HCT116 (cell line): Measurements from ENCODE around the gene PKN1. TPM values are rescaled to one million over a fixed set of nuclear protein-coding genes. Genes with fewer than 3 reads are reported as not detected.
A peak's percentile ranks its signal among the peaks of the same experiment; 100 is the strongest.

Experiments
- ATAC-seq: fragments of 200-7000 bp; cut with Tn5 transposase; 2 replicates; pipeline ENCODE4 v1.9.1; 2020; ENCODE audit warnings: mild to moderate bottlenecking, moderate library complexity
- BruUV-seq: library from RNA; stranded (reverse); fragments of 400-500 nt; replicated peaks from 2 replicates; lab custom pipeline; 2021; lab: Mats Ljungman, UMichigan
- CTCF ChIA-PET: fragments of 300-600 bp; sonication (Branson Sonifier 250); formaldehyde crosslinking; loops from one replicate; lab custom pipeline; 2021; ENCODE audit warnings: antibody characterized with exemption; lab: Charles Lee
- POLR2A ChIA-PET: fragments of 300-600, 350-600 bp; sonication (Branson Sonifier 250); formaldehyde crosslinking; loops from one replicate; lab custom pipeline; 2021; ENCODE audit warnings: antibody characterized with exemption; lab: Charles Lee
- RAD21 ChIA-PET, 2 experiments: fragments of 300-600 bp; sonication (Branson Sonifier 250); formaldehyde crosslinking; loops; one replicate each; lab custom pipeline; 2023; ENCODE audit warnings: low total read pairs in 2 of 2; ENCODE audit not compliant: uncharacterized antibody in 2 of 2, unreplicated experiment in 2 of 2, low non-redundant PET in 1 of 2; lab: Charles Lee
- DNase-seq: peaks from one replicate; pipeline ENCODE4 v3.0.0-alpha.2; 2010; ENCODE audit warnings: low read depth, low spot score
- H2AFZ ChIP-seq: fragments of 200-600 bp; shearing (Covaris generic), sonication (generic); 2 replicates; pipeline ENCODE4 v1.6.1; 2017; ENCODE audit warnings: low read depth, mixed run types, mixed read lengths, antibody characterized with exemption, low read length; ENCODE audit not compliant: poor library complexity, severe bottlenecking
- H3K27ac ChIP-seq: 2 replicates; pipeline ENCODE4 v1.5.1; 2012; ENCODE audit warnings: low read depth, low read length
- H3K27me3 ChIP-seq: fragments of 200-600 bp; sonication (generic); 2 replicates; pipeline ENCODE4 v1.6.1; 2016; ENCODE audit warnings: mixed run types, low read length, mixed read lengths; ENCODE audit not compliant: insufficient read depth
- H3K36me3 ChIP-seq, 2 experiments: fragments of 200-500 bp in 1 of 2; fragments of 200-600 bp in 1 of 2; sonication (Bioruptor generic) in 1 of 2; sonication (generic) in 1 of 2; 2 replicates each; pipeline versions ENCODE4 v1.5.1 to v1.6.1; 2014 to 2016; ENCODE audit warnings: low read length in 2 of 2, inconsistent platforms in 1 of 2, mixed read lengths in 1 of 2, mixed run types in 1 of 2; ENCODE audit not compliant: insufficient read depth in 2 of 2, control insufficient read depth in 1 of 2
- H3K4me1 ChIP-seq, 2 experiments: fragments of 200-600 bp in 1 of 2; sonication (generic) in 1 of 2; 2 replicates each; pipeline versions ENCODE4 v1.5.1 to v1.6.1; 2012 to 2017; ENCODE audit warnings: low read length in 2 of 2, inconsistent platforms in 1 of 2, mild to moderate bottlenecking in 1 of 2, mixed read lengths in 1 of 2, mixed run types in 1 of 2, moderate library complexity in 1 of 2; ENCODE audit not compliant: insufficient read depth in 2 of 2, control insufficient read depth in 1 of 2
- H3K4me2 ChIP-seq: fragments of 200-600 bp; sonication (generic); 2 replicates; pipeline ENCODE4 v1.6.1; 2017; ENCODE audit warnings: mixed run types, low read length, mixed read lengths
- H3K4me3 ChIP-seq, 2 experiments: fragments of 200-600 bp in 1 of 2; sonication (generic) in 1 of 2; replicated peaks in 1 of 2; 2 replicates each; pipeline ENCODE4 v1.5.1; 2011 to 2016; ENCODE audit warnings: low read length in 2 of 2, control low read depth in 1 of 2, low read depth in 1 of 2, mild to moderate bottlenecking in 1 of 2, mixed read lengths in 1 of 2, mixed run types in 1 of 2
- H3K79me2 ChIP-seq: fragments of 200-600 bp; sonication (generic); 2 replicates; pipeline ENCODE4 v1.6.1; 2017; ENCODE audit warnings: mild to moderate bottlenecking, mixed run types, low read length, moderate library complexity, mixed read lengths; ENCODE audit not compliant: insufficient read depth
- H3K9ac ChIP-seq: fragments of 200-600 bp; sonication (generic); 2 replicates; pipeline ENCODE4 v1.6.1; 2016; ENCODE audit warnings: low read length, mixed read lengths
- H3K9me2 ChIP-seq: fragments of 200-600 bp; sonication (generic), shearing (Covaris generic); 2 replicates; pipeline ENCODE4 v1.6.1; 2017; ENCODE audit warnings: mixed run types, mild to moderate bottlenecking, moderate library complexity; ENCODE audit not compliant: insufficient read depth
- H3K9me3 ChIP-seq, 2 experiments: fragments of 200-500 bp in 1 of 2; fragments of 200-600 bp in 1 of 2; sonication (Bioruptor generic) in 1 of 2; sonication (generic) in 1 of 2; 2 replicates each; pipeline ENCODE4 v1.6.1; 2014 to 2017; ENCODE audit warnings: low read length in 2 of 2, mixed read lengths in 2 of 2, inconsistent platforms in 1 of 2, low read depth in 1 of 2, mild to moderate bottlenecking in 1 of 2, mixed run types in 1 of 2, moderate library complexity in 1 of 2; ENCODE audit not compliant: control insufficient read depth in 1 of 2, insufficient read depth in 1 of 2
- H4K20me1 ChIP-seq: fragments of 200-600 bp; sonication (generic), shearing (Covaris generic); 2 replicates; pipeline ENCODE4 v1.6.1; 2017; ENCODE audit warnings: mixed run types, mild to moderate bottlenecking, moderate library complexity; ENCODE audit not compliant: insufficient read depth
- CEBPB ChIP-seq: IDR thresholded peaks from 2 replicates; pipeline ENCODE4 v1.6.1; 2012; ENCODE audit warnings: low read depth
- CTCF ChIP-seq, 3 experiments: fragments of 200-600 bp in 1 of 3; sonication (generic) in 1 of 3; IDR thresholded peaks in 2 of 3; conservative IDR thresholded peaks in 1 of 3; 2 replicates each; pipeline ENCODE4 v1.5.1; 2012 to 2017; ENCODE audit warnings: low read depth in 2 of 3, low read length in 2 of 3, antibody characterized with exemption in 1 of 3, borderline replicate concordance in 1 of 3, control low read depth in 1 of 3, mild to moderate bottlenecking in 1 of 3, mixed read lengths in 1 of 3, mixed run types in 1 of 3, moderate library complexity in 1 of 3; ENCODE audit not compliant: insufficient read depth in 1 of 3
- ELF1 ChIP-seq: IDR thresholded peaks from 2 replicates; pipeline ENCODE4 v1.6.1; 2012; ENCODE audit warnings: low read depth, borderline replicate concordance
- EZH2 ChIP-seq: fragments of 200-600 bp; sonication (generic); IDR thresholded peaks from 2 replicates; pipeline ENCODE4 v1.6.1; 2017; ENCODE audit warnings: antibody characterized with exemption, mixed run types
- EZH2phosphoT487 ChIP-seq: fragments of 200-600 bp; IDR thresholded peaks from 2 replicates; pipeline ENCODE4 v1.6.1; 2018; ENCODE audit warnings: antibody characterized with exemption, borderline replicate concordance
- POLR2A ChIP-seq: IDR thresholded peaks from 2 replicates; pipeline ENCODE4 v1.7.0; 2011; ENCODE audit warnings: borderline replicate concordance; ENCODE audit not compliant: insufficient read depth, insufficient read length; ENCODE audit errors: extremely low read depth
- POLR2AphosphoS5 ChIP-seq: IDR thresholded peaks from 2 replicates; pipeline ENCODE4 v1.6.1; 2011; ENCODE audit warnings: mild to moderate bottlenecking, low read depth, low read length, moderate library complexity
- RAD21 ChIP-seq: IDR thresholded peaks from 2 replicates; pipeline ENCODE4 v1.6.1; 2012; ENCODE audit warnings: low read depth, mild to moderate bottlenecking
- SIN3A ChIP-seq: IDR thresholded peaks from 2 replicates; pipeline ENCODE4 v1.6.1; 2012; ENCODE audit warnings: low read depth
- SP1 ChIP-seq: IDR thresholded peaks from 2 replicates; pipeline ENCODE4 v1.6.1; 2012; ENCODE audit warnings: low read depth
- YY1 ChIP-seq: IDR thresholded peaks from 2 replicates; pipeline ENCODE4 v1.6.1; 2011; ENCODE audit warnings: low read length, low read depth, moderate library complexity, mild to moderate bottlenecking; ENCODE audit not compliant: insufficient replicate concordance; ENCODE audit errors: extremely low read depth
- ZBTB33 ChIP-seq: IDR thresholded peaks from 2 replicates; pipeline ENCODE4 v1.6.1; 2011; ENCODE audit warnings: mild to moderate bottlenecking, low read length, moderate library complexity; ENCODE audit not compliant: insufficient replicate concordance; ENCODE audit errors: extremely low read depth
- ZFX ChIP-seq: fragments of 450-650 bp; IDR thresholded peaks from 2 replicates; pipeline ENCODE4 v1.6.1; 2017
- intact Hi-C: fragments of 100-400 bp; cut with micrococcal nuclease; formaldehyde crosslinking; loops from 2 replicates; pipeline ENCODE4 v1.10.0; 2022
- total RNA-seq: library from RNA; stranded (reverse); gene quantifications from one replicate; pipeline ENCODE4 v1.2.1, GENCODE V29; 2021; ENCODE audit not compliant: unreplicated experiment

The PKN1 gene
- total RNA-seq, 1 experiment from 2014 or later, result 248 TPM

- RAD21 ChIA-PET, result no interaction called here
- Histone ChIP-seq H4K20me1 (no peaks in the 10 kb centered on the region), H3K4me3 (no peak overlapping the region), H3K4me2 (no peak overlapping the region), H3K27ac (no peak overlapping the region), H3K79me2 (no peaks in the 10 kb centered on the region), H3K9me2 (no peaks in the 10 kb centered on the region), H3K9ac (no peak overlapping the region), H3K9me3 (no peaks in the 10 kb centered on the region), H3K36me3 (peaks cover 15 to 16% of the 10 kb centered on the region in 2 experiments), H2AFZ (no peak overlapping the region), H3K4me1 (peaks cover 0 to 7% of the 10 kb centered on the region in 2 experiments; a peak in 3 of 4 replicates), H3K27me3 (no peaks in the 10 kb centered on the region)
- intact Hi-C loops, result no loop called here
- BruUV-seq, result no TSS peak
- ATAC-seq (no peak), DNase-seq (no peak)
- TF ChIP-seq POLR2AphosphoS5 (no peak), EZH2 (no peak), ELF1 (no peak)
- CTCF ChIA-PET, result interaction anchor here (0.6 kb wide), 1 partner anchor 19 kb away, joined by 3 read pairs; no protein-coding TSS in a partner anchor
- POLR2A ChIA-PET, result no interaction called here
Measured at GRCh38 chr19:14467391-14467790, 34.3 kb downstream of the PKN1 start.

GRCh38 chr19:14467816-14468215 lies 34.7 kb downstream of the PKN1 start:
- intact Hi-C loops, result no loop called here

More at GRCh38 chr19:14467816-14468215, 34.7 kb downstream of the PKN1 start:
- POLR2A ChIA-PET, result no interaction called here
- ATAC-seq (no peak), DNase-seq (no peak)
- Histone ChIP-seq H3K9me2 (no peaks in the 10 kb centered on the region), H3K4me1 (peaks cover 0 to 10% of the 10 kb centered on the region in 2 experiments; a peak in 3 of 4 replicates), H3K9ac (no peak overlapping the region), H3K36me3 (peaks cover 15 to 16% of the 10 kb centered on the region in 2 experiments), H3K4me3 (no peak overlapping the region)
- TF ChIP-seq CEBPB, result no peak
- no peak for TF ChIP-seq EZH2phosphoT487
- peak in 2 of 3 experiments; percentile 8 to 25; a peak in 2 of 6 replicates for TF ChIP-seq CTCF (IDR thresholded peaks at IDR 0.05 in 2 of 3, conservative IDR thresholded peaks at IDR 0.05 in 1 of 3; ENCODE audit: borderline replicate concordance in 1 of 3, insufficient read depth in 1 of 3, low read depth in 2 of 3, low read length in 2 of 3)
- peak; percentile 43; the same call in 1 of the 2 replicates for TF ChIP-seq RAD21
- TF ChIP-seq ZBTB33, result no peak
- no peak for TF ChIP-seq YY1
- no peak for TF ChIP-seq ZFX
- TF ChIP-seq POLR2A, result no peak
- TF ChIP-seq SIN3A, result no peak
- TF ChIP-seq ELF1, result no peak
- no peak for TF ChIP-seq SP1
- no peak for TF ChIP-seq EZH2
- TF ChIP-seq, all 23 proteins: peak for 2
- Histone ChIP-seq H4K20me1 (no peaks in the 10 kb centered on the region), H3K27me3 (no peaks in the 10 kb centered on the region), H2AFZ (no peak overlapping the region), H3K27ac (no peak overlapping the region), H3K79me2 (no peaks in the 10 kb centered on the region), H3K4me2 (no peak overlapping the region), H3K9me3 (no peaks in the 10 kb centered on the region)
- ChIA-PET RAD21 (interaction anchor here in 1 of 2 experiments (0.6 kb wide), 1 partner anchor 300 kb away, joined by 4 read pairs; no protein-coding TSS in a partner anchor), CTCF (interaction anchor here (0.6 to 1.1 kb wide), 3 partner anchors 9 to 331 kb away, joined by 3 to 4 read pairs (median 3); no protein-coding TSS in a partner anchor)
- no TSS peak for BruUV-seq
